NCI-H2171 treated with DMSO at 0.1 percent for 48 hours (cell line): Measurements from ENCODE around the gene C4A.
A peak's percentile ranks its signal among the peaks of the same experiment; 100 is the strongest.
"Not testable (repeated sequence)": the region's sequence is repeated elsewhere in the genome, so short reads cannot be mapped to it uniquely, and the experiment has no call there.

Experiments used
- DNase-seq: peaks from one replicate; lab custom pipeline; 2025; lab: John Stamatoyannopoulos, UW

Gene C4A

GRCh38 chr6:31981744-31982143, at the start of gene C4A:
Gene C4A (plus strand): TSS chr6:31982057. CDS start chr6:31982108, 51 bp downstream.
- not testable (repeated sequence) for DNase-seq

DNA sequence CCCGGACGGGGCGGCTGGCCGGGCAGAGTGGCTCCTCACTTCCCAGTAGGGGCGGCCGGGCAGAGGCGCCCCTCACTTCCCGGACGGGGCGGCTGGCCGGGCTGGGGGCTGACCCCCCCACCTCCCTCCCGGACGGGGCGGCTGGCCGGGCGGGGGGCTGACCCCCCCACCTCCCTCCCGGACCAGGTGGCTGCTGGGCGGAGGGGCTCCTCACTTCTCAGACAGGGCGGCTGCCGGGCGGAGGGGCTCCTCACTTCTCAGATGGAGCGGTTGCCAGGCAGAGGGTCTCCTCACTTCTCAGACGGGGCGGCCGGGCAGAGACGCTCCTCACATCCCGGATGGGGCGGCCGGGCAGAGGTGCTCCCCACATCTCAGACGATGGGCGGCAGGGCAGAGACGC, 49.7 kb upstream of the C4A start:
- DNase-seq = not testable (repeated sequence)

GRCh38 chr6:31933537-31933936, 48.3 kb upstream of the C4A start:
- no peak for DNase-seq

GRCh38 chr6:31935021-31935420, 46.8 kb upstream of the C4A start:
- no peak for DNase-seq

DNA sequence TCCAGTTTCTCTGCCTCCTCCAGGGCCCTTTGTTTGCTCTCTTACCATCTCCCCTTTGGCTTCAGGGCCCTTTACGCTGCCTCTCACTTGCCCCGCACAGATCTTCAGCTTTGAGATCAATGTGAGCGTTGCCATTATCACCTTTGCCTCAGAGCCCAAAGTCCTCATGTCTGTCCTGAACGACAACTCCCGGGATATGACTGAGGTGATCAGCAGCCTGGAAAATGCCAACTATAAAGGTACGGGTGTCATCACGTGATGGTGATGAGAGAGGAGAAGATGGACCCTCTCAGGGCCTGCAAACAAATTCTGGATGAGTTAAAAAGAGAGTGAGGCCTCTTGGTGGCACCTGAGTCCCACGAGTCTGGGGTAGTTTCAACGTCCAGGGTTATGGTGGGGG, 46.0 kb upstream of the C4A start:
- no peak for DNase-seq

- peak; percentile 38 for DNase-seq
Observed at GRCh38 chr6:31940256-31940664, 41.6 kb upstream of the C4A start.

GRCh38 chr6:31943742-31944141, 38.1 kb upstream of the C4A start:
- no peak for DNase-seq

DNA sequence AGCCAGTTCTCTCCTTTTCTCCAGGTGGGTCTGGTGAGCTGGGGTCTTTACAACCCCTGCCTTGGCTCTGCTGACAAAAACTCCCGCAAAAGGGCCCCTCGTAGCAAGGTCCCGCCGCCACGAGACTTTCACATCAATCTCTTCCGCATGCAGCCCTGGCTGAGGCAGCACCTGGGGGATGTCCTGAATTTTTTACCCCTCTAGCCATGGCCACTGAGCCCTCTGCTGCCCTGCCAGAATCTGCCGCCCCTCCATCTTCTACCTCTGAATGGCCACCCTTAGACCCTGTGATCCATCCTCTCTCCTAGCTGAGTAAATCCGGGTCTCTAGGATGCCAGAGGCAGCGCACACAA, 36.7 kb upstream of the C4A start:
- no peak for DNase-seq

- DNase-seq = no peak
Observed at GRCh38 chr6:31945507-31946369, 36.1 kb upstream of the C4A start, which contains the start of gene CFB. Gene CFB (plus strand): TSS chr6:31946095. CDS start chr6:31946222, 127 bp downstream.

- DNase-seq = no peak
Observed at GRCh38 chr6:31946370-31946885, 35.4 kb upstream of the C4A start.

- no peak for DNase-seq
Observed at GRCh38 chr6:31947070-31947675, 34.7 kb upstream of the C4A start.

DNA sequence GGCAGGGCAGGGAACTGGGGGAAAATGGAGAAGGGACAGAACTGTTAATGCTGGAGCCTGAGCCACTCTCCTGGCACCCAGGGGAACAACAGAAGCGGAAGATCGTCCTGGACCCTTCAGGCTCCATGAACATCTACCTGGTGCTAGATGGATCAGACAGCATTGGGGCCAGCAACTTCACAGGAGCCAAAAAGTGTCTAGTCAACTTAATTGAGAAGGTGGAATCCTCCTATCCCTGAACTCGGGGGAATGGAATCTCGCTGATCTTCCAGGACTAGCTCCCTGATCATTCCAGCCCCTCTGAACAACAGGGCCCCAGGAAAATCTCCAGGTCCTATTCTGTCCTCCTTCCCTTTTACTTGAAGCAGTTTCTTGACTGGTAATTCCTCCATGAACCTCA, 34.0 kb upstream of the C4A start:
- no peak for DNase-seq

DNA sequence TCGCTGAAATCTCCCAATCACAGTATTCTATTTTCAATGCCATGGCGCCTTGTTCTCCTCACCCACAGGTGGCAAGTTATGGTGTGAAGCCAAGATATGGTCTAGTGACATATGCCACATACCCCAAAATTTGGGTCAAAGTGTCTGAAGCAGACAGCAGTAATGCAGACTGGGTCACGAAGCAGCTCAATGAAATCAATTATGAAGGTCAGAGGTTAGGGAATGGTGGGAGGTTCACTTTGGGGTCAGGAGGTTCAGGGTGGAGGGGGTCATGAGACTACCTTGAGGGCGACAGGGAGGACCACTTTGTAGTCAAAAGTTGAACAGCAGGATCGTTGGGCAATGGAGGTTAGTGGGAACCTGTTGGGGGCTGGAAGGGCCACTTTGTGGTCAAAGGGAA, 33.6 kb upstream of the C4A start:
- no peak for DNase-seq

- no peak for DNase-seq
Observed at GRCh38 chr6:31948753-31949413, 33.0 kb upstream of the C4A start.

GRCh38 chr6:31949926-31950548, 31.8 kb upstream of the C4A start:
- DNase-seq = no peak

DNA sequence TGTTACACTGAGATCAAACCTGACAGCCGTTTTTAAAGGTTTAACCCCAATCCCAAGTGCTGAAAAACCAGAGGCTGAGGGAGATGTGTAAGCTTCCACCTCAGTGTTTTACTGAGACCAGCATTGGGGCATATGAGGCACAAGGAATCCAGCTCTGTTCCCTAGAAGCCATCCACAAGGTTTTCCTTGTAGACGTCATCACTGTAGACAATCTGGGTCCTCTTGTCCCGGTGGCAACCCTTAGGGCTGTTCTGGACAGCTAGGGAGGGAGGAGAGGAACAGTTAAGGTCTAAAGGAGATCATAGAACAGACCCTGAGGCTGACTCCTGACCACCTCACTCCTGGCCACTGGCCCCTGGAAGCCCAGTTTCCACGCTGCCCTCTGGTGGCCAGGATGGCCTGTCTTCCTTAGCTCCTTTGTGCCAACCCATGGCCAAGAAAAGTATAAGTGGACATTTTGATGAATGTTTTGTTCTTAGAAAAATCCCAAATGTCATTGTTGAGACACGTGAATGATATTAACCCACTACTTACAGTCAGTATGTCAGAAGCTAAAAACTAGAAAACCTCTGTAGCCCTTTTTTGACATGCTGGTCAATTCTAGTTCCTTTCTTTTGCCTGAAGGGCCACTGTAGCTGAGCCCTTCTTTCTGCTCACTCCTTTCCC, 29.6 kb upstream of the C4A start:
- peak; percentile 15 for DNase-seq

DNA sequence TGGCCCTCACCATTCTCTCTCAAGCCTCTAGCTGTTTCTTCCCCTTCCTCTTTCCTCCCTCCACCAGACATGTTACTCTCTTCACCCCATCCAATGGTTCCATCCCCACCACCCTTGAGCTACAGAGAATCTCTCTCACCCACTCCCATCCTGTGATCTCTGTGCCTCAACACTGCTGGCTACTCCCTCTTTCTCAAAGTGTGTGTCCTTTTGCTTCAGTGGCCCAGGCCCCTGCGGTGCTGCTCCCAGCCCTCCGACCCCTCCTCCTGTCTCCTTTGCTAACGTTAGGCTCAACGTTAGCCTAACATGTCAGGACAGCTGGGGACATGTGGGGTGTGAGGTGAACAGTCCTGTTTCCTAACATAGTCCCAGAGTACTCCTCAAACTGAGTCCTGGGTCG, 29.0 kb upstream of the C4A start:
- DNase-seq = no peak

- no peak for DNase-seq
Observed at GRCh38 chr6:31954511-31954910, 27.3 kb upstream of the C4A start.

GRCh38 chr6:31956796-31957195, 25.1 kb upstream of the C4A start:
- DNase-seq = no peak

DNA sequence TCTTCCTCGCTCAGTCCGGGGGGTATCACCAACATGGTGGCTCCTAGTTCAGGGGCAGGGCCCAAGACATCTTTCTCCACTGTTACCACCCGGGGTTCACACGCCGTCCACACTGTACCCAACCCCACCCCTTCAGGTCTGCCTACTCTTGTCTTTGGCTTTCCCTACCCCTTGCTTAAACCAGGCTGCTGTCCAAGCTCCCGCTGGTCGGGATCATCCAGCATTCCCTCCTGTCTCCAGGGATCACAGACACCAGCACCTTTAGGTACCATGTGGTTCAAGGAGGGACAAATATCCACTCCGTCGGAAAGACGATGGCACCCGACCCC, 23.5 kb upstream of the C4A start:
- DNase-seq = no peak

- DNase-seq = peak; percentile 99
Observed at GRCh38 chr6:31958741-31959739, 22.8 kb upstream of the C4A start, which contains the start of the genes NELFE and SKIC2. Gene NELFE (minus strand): TSS chr6:31958971. CDS start chr6:31958446, 525 bp downstream. Gene SKIC2 (plus strand): TSS chr6:31959175. CDS start chr6:31959193, 18 bp downstream.
